ENCODE results near the gene CATSPER3.

DNA sequence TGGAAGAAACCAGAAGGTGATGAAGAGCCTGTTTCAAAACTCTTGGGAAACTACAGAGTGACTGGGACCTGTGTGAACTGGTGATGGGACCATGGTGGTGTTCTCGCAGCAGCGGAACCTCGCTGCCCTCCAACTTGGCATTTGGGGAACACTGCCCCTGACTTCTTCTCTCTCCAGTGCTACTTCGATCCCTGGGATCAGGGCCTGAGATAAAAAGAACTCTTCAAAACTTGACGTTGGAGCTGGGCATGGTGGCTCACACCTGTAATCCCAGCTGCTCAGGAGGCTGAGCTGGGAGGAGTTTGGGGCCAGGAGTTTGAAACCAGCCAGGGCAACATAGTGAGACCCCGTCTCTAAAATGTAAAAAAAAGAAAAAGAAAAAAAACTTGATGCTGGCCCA, 48.2 kb downstream of the CATSPER3 start:
- TF ChIP-seq, protein P1, sequence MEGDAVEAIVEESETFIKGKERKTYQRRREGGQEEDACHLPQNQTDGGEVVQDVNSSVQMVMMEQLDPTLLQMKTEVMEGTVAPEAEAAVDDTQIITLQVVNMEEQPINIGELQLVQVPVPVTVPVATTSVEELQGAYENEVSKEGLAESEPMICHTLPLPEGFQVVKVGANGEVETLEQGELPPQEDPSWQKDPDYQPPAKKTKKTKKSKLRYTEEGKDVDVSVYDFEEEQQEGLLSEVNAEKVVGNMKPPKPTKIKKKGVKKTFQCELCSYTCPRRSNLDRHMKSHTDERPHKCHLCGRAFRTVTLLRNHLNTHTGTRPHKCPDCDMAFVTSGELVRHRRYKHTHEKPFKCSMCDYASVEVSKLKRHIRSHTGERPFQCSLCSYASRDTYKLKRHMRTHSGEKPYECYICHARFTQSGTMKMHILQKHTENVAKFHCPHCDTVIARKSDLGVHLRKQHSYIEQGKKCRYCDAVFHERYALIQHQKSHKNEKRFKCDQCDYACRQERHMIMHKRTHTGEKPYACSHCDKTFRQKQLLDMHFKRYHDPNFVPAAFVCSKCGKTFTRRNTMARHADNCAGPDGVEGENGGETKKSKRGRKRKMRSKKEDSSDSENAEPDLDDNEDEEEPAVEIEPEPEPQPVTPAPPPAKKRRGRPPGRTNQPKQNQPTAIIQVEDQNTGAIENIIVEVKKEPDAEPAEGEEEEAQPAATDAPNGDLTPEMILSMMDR (IDR thresholded peaks at IDR 0.05) = no peak
- TF ChIP-seq POLR2A (IDR thresholded peaks at IDR 0.05; ENCODE audit: low read depth) = no peak
- no peak for TF ChIP-seq EP300 (IDR thresholded peaks at IDR 0.05)
- no peak for TF ChIP-seq POLR2AphosphoS5 (IDR thresholded peaks at IDR 0.05)

Data from esophagus muscularis mucosa (tissue), 4 donors.